ENCODE measurements around the gene LENG8. TPM values are rescaled to one million over a fixed set of nuclear protein-coding genes. Genes with fewer than 3 reads are reported as not detected.
A peak's percentile ranks its signal among the peaks of the same experiment; 100 is the strongest.

The LENG8 gene
- total and polyA plus RNA-seq, 12 donors: 17.4 to 725 (median 90.8) TPM

DNA sequence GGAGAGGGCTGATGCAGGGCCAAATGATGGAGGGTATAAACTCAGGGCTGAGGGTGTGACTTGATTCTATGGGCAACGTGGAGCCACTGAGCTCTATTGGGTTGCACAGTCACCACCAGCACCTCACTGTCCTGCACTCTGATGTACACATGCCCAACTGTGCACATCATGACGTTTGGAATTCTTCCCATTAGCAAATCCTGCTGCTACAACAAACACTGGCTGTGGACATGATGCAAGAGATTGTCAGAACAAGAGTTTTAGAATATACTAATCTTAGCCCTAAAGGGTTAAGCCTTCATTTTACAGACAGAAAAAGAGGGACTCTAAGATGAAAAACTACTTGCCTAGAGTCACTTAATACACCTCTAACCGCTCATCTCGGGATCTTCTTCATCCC lies 36.1 kb upstream of the LENG8 start:
- DNase-seq: no peak
- intact Hi-C loops (cut with DNase I): no loop called here
- TF ChIP-seq POLR2A (IDR thresholded peaks at IDR 0.05): no peak
- TF ChIP-seq, protein P1, sequence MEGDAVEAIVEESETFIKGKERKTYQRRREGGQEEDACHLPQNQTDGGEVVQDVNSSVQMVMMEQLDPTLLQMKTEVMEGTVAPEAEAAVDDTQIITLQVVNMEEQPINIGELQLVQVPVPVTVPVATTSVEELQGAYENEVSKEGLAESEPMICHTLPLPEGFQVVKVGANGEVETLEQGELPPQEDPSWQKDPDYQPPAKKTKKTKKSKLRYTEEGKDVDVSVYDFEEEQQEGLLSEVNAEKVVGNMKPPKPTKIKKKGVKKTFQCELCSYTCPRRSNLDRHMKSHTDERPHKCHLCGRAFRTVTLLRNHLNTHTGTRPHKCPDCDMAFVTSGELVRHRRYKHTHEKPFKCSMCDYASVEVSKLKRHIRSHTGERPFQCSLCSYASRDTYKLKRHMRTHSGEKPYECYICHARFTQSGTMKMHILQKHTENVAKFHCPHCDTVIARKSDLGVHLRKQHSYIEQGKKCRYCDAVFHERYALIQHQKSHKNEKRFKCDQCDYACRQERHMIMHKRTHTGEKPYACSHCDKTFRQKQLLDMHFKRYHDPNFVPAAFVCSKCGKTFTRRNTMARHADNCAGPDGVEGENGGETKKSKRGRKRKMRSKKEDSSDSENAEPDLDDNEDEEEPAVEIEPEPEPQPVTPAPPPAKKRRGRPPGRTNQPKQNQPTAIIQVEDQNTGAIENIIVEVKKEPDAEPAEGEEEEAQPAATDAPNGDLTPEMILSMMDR (IDR thresholded peaks at IDR 0.05): no peak

DNA sequence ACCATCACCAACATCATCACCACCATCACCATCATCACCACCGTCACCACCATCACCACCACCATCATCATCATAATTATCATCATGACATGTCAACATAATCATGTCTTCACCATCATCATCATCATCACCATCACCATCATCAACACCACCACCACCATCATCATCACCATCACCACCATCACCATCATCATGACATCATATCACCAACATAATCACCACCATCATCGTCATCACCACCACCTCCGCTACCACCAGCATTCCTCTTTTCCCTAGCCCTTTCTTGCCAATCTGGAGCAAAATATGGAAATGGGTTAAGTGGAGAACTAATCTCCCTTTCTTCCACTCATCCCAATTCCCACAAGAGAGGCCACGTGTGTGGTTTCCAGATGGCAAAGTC lies 34.8 kb upstream of the LENG8 start:
- no peak overlapping the region for H3K27ac ChIP-seq
- H3K4me1 ChIP-seq (replicated peaks in 1 of 2): peaks cover 0 to 5% of the 10 kb centered on the region in 2 donors
- H3K4me3 ChIP-seq: no peak overlapping the region
- 83 to 90% (median 86%) methylated on average over 4 of the region's 4 CpGs for WGBS, 4 donors
- H3K9me3 ChIP-seq (replicated peaks in 1 of 3): no peaks in the 10 kb centered on the region
- no peaks in the 10 kb centered on the region for H3K36me3 ChIP-seq (replicated peaks in 1 of 2)
- no peak for TF ChIP-seq POLR2A (IDR thresholded peaks at IDR 0.05)
- H3K27me3 ChIP-seq: peaks cover 27% of the 10 kb centered on the region
- DNase-seq: no peak
- intact Hi-C loops (cut with DNase I): no loop called here

More for the DNA sequence above, 36.1 kb upstream of the LENG8 start:
- Histone ChIP-seq H3K27ac (no peak overlapping the region), H3K4me1 (replicated peaks in 1 of 2) (peaks cover 0 to 2% of the 10 kb centered on the region in 2 donors), H3K9me3 (replicated peaks in 1 of 3) (no peaks in the 10 kb centered on the region), H3K27me3 (peaks cover 27% of the 10 kb centered on the region), H3K4me3 (no peak overlapping the region), H3K36me3 (replicated peaks in 1 of 2) (no peaks in the 10 kb centered on the region)
- WGBS, 4 donors: 66 to 77% (median 70%) methylated on average over 4 of the region's 4 CpGs

DNA sequence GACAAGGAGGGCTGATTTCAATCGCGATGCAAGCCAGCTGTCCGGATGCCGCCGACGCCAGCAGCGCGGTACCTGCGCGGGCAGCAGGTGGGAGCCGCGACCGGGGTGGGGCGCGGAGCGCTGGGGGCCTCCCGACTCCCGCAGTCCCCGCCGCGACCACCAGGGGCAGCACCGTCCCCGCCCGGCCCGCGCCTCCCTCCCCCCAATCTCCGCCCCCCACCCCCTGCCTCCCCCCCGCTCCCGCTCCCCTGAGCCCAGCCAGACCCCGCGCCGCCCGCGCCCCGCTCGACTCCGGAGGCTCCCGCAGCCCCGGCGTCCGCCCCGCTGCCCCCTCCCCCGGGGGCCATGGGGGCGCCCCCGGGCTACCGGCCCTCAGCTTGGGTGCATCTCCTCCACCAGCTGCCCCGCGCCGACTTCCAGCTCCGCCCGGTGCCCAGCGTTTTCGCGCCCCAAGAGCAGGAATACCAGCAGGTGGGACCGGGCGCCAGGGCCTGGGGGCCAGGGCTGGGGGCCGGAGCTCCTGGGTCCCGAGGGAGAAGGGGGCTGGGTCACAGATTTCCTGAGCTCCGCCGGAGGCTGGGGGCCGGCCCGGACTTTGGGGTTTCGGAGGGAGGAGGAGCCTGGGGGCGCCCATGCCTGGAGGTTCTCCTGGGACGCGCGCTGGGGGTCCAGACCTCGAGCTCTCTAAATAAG lies 33.6 kb upstream of the LENG8 start, which contains the start of gene TTYH1:
TTYH1 (plus strand) TSS at position 257 of the 693 bp plus-strand sequence; CDS start at position 346, 89 bp downstream.
- Histone ChIP-seq H3K36me3 (replicated peaks in 1 of 2) (no peaks in the 10 kb centered on the region), H3K27ac (no peak within 1 kb of the TSS), H3K4me3 (no peak within 1 kb of the TSS), H3K9me3 (replicated peaks in 1 of 3) (no peaks in the 10 kb centered on the region), H3K27me3 (peaks cover 27% of the 10 kb centered on the region), H3K4me1 (replicated peaks in 1 of 2) (peaks cover 0 to 5% of the 10 kb centered on the region in 2 donors)
- no peak for TF ChIP-seq POLR2A (IDR thresholded peaks at IDR 0.05)
- TF ChIP-seq, protein P1 (IDR thresholded peaks at IDR 0.05): peak in 2 of 6 experiments; percentile 10 to 29
- intact Hi-C loops (cut with DNase I): no loop called here
- WGBS, 4 donors: 2 to 5% (median 3%) methylated on average over 11 to 68 of the region's 68 CpGs
- DNase-seq: no peak

DNA sequence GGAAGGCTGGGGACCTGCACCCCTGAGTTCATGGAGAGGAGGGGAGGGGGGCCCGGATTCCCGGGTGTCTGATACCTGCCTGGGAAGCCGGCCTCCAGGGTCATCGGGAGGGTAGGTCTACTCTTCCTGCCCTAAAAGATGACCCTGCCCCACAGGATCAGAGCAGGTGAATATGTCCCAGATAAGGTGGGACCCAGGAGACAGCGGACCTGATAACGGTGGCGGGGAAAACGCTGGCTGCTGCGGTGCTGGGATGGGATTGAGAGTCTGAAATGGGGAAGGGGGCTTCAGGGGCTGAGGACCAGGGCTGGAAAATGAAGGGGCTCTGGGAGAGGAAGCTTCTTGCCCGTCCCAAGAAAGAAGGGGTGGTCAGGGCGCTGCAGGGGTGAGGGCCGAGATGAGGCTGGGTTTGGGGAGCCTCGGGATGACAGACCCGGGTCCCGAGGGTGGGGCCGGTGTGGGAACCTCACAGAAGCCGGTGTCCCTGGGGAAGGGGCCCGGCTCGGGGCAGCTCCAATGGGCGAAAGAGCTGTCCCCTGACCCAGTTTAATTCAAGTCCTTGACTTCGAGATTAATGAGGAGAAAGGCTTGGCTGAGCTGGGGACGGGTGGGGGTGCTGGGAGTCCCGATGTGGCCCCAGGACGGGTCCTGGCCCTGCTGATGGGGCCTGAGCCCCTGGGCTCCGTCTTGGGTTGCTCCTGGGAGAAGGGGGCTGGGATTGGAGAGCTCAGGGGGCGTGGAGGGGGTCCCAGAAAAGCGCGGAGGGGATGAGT lies 32.9 kb upstream of the LENG8 start:
- H3K27me3 ChIP-seq: peaks cover 31% of the 10 kb centered on the region
- no peak overlapping the region for H3K27ac ChIP-seq
- no peak for DNase-seq
- H3K9me3 ChIP-seq (replicated peaks in 1 of 3): no peaks in the 10 kb centered on the region
- no peak overlapping the region for H3K4me3 ChIP-seq
- intact Hi-C loops (cut with DNase I): no loop called here
- peaks cover 0 to 5% of the 10 kb centered on the region in 2 donors for H3K4me1 ChIP-seq (replicated peaks in 1 of 2)
- TF ChIP-seq, protein P1 (IDR thresholded peaks at IDR 0.05): no peak
- no peak for TF ChIP-seq POLR2A (IDR thresholded peaks at IDR 0.05)
- 5 to 9% (median 8%) methylated on average over 16 to 28 of the region's 28 CpGs for WGBS, 4 donors
- no peaks in the 10 kb centered on the region for H3K36me3 ChIP-seq (replicated peaks in 1 of 2)

Data from adrenal gland (tissue), 12 donors.